Astrocyte (in vitro differentiated cells and primary cell): ENCODE data around the gene SRGAP1. TPM values are rescaled to one million over a fixed set of nuclear protein-coding genes. Genes with fewer than 3 reads are reported as not detected.

Experiments used
- DNase-seq: peaks from one replicate; pipeline ENCODE4 v3.0.0-alpha.2; 2010; ENCODE audit warnings: low read depth
- FAIRE-seq: peaks from 2 replicates; lab custom pipeline; 2011; peaks lifted over from hg19 to GRCh38; lab: Jason Lieb, UNC
- H2AFZ ChIP-seq: 2 replicates; pipeline ENCODE4 v1.6.0; 2012; ENCODE audit warnings: low read depth, low read length, inconsistent platforms
- H3K27ac ChIP-seq: 2 replicates; pipeline ENCODE4 v1.5.1; 2011; ENCODE audit warnings: low read depth, low read length, inconsistent platforms
- H3K27me3 ChIP-seq: 2 replicates; pipeline ENCODE4 v1.6.0; 2011; ENCODE audit warnings: low read length, inconsistent platforms; ENCODE audit not compliant: insufficient read depth
- H3K36me3 ChIP-seq: 2 replicates; pipeline ENCODE4 v1.5.1; 2011; ENCODE audit warnings: low read length, inconsistent platforms; ENCODE audit not compliant: insufficient read depth
- H3K4me1 ChIP-seq: 2 replicates; pipeline ENCODE4 v1.5.1; 2011; ENCODE audit warnings: low read length, inconsistent platforms; ENCODE audit not compliant: insufficient read depth
- H3K4me2 ChIP-seq: 2 replicates; pipeline ENCODE4 v1.6.0; 2012; ENCODE audit warnings: low read length, inconsistent platforms
- H3K4me3 ChIP-seq: 2 replicates; pipeline ENCODE4 v1.5.1; 2011; ENCODE audit warnings: low read depth, mild to moderate bottlenecking, low read length, inconsistent platforms; ENCODE audit not compliant: insufficient read depth
- H3K79me2 ChIP-seq: 2 replicates; pipeline ENCODE4 v1.6.0; 2012; ENCODE audit warnings: mild to moderate bottlenecking, low read length, inconsistent platforms; ENCODE audit not compliant: insufficient read depth
- H3K9ac ChIP-seq: 2 replicates; pipeline ENCODE4 v1.6.0; 2012; ENCODE audit warnings: mild to moderate bottlenecking, low read length, inconsistent platforms
- H3K9me3 ChIP-seq: 2 replicates; pipeline ENCODE4 v1.5.1; 2012; ENCODE audit warnings: low read depth, mild to moderate bottlenecking, low read length, inconsistent platforms; ENCODE audit not compliant: insufficient read depth
- H4K20me1 ChIP-seq: 2 replicates; pipeline ENCODE4 v1.6.0; 2012; ENCODE audit warnings: low read length, inconsistent platforms; ENCODE audit not compliant: insufficient read depth
- H3K27ac Mint-ChIP-seq: one replicate; pipeline ENCODE4 v1.8.0; 2021; ENCODE audit warnings: mild to moderate bottlenecking, mixed read lengths; ENCODE audit not compliant: unreplicated experiment
- H3K27me3 Mint-ChIP-seq: one replicate; pipeline ENCODE4 v1.8.0; 2021; ENCODE audit warnings: low read depth, mixed read lengths; ENCODE audit not compliant: unreplicated experiment
- H3K36me3 Mint-ChIP-seq: one replicate; pipeline ENCODE4 v1.8.0; 2021; ENCODE audit warnings: low read depth, mixed read lengths; ENCODE audit not compliant: unreplicated experiment
- H3K4me1 Mint-ChIP-seq: one replicate; pipeline ENCODE4 v1.8.0; 2021; ENCODE audit warnings: low read depth, mixed read lengths; ENCODE audit not compliant: unreplicated experiment
- H3K4me3 Mint-ChIP-seq: one replicate; pipeline ENCODE4 v1.8.0; 2021; ENCODE audit warnings: mild to moderate bottlenecking, moderate library complexity, mixed read lengths; ENCODE audit not compliant: unreplicated experiment
- H3K9me3 Mint-ChIP-seq: one replicate; pipeline ENCODE4 v1.8.0; 2021; ENCODE audit warnings: mild to moderate bottlenecking, mixed read lengths; ENCODE audit not compliant: unreplicated experiment
- EZH2 ChIP-seq: IDR thresholded peaks from 2 replicates; pipeline ENCODE4 v1.6.1; 2012; ENCODE audit warnings: mild to moderate bottlenecking, low read length, inconsistent platforms; ENCODE audit not compliant: insufficient read depth
- total RNA-seq: library from RNA; stranded (reverse); gene quantifications from 2 replicates; pipeline ENCODE4 v1.2.1, GENCODE V29; 2021
- TF ChIP-seq, protein P1 (sequence below): IDR thresholded peaks from 2 replicates; pipeline ENCODE4 v1.5.1; 2011; ENCODE audit warnings: low read depth, mild to moderate bottlenecking, inconsistent platforms, low read length, moderate library complexity; ENCODE audit not compliant: insufficient read depth

Gene SRGAP1
- total RNA-seq, 1 donor from 2014 or later: 15.2 TPM

GRCh38 chr12:63941166-63941800 is 96.8 kb downstream of the SRGAP1 start:
- no peak overlapping the region for H2AFZ ChIP-seq
- Mint-ChIP-seq H3K4me1 (peaks cover 26% of the 10 kb centered on the region), H3K4me3 (no peak overlapping the region), H3K27ac (no peak overlapping the region), H3K36me3 (peaks cover 2% of the 10 kb centered on the region), H3K9me3 (no peaks in the 10 kb centered on the region), H3K27me3 (no peaks in the 10 kb centered on the region)
- peaks cover 36% of the 10 kb centered on the region for H3K79me2 ChIP-seq
- no peaks in the 10 kb centered on the region for H3K36me3 ChIP-seq
- FAIRE-seq: no peak
- H3K9ac ChIP-seq: no peak overlapping the region
- no peak overlapping the region for H3K27ac ChIP-seq
- no peaks in the 10 kb centered on the region for H3K4me1 ChIP-seq
- no peak overlapping the region for H3K4me2 ChIP-seq
- TF ChIP-seq, protein P1, sequence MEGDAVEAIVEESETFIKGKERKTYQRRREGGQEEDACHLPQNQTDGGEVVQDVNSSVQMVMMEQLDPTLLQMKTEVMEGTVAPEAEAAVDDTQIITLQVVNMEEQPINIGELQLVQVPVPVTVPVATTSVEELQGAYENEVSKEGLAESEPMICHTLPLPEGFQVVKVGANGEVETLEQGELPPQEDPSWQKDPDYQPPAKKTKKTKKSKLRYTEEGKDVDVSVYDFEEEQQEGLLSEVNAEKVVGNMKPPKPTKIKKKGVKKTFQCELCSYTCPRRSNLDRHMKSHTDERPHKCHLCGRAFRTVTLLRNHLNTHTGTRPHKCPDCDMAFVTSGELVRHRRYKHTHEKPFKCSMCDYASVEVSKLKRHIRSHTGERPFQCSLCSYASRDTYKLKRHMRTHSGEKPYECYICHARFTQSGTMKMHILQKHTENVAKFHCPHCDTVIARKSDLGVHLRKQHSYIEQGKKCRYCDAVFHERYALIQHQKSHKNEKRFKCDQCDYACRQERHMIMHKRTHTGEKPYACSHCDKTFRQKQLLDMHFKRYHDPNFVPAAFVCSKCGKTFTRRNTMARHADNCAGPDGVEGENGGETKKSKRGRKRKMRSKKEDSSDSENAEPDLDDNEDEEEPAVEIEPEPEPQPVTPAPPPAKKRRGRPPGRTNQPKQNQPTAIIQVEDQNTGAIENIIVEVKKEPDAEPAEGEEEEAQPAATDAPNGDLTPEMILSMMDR: no peak
- no peak for TF ChIP-seq EZH2
- H3K9me3 ChIP-seq: no peaks in the 10 kb centered on the region
- peaks cover 16% of the 10 kb centered on the region for H4K20me1 ChIP-seq
- no peak for DNase-seq
- H3K4me3 ChIP-seq: no peak overlapping the region
- no peaks in the 10 kb centered on the region for H3K27me3 ChIP-seq

- TF ChIP-seq, protein P1: no peak
- TF ChIP-seq EZH2: no peak
- H3K4me3 ChIP-seq: no peak overlapping the region
- H3K4me2 ChIP-seq: no peak overlapping the region
- Mint-ChIP-seq H3K4me3 (no peak overlapping the region), H3K36me3 (no peaks in the 10 kb centered on the region), H3K27ac (no peak overlapping the region), H3K27me3 (no peaks in the 10 kb centered on the region), H3K9me3 (no peaks in the 10 kb centered on the region), H3K4me1 (peaks cover 27% of the 10 kb centered on the region)
- H3K36me3 ChIP-seq: no peaks in the 10 kb centered on the region
- no peak overlapping the region for H3K27ac ChIP-seq
- H3K79me2 ChIP-seq: peaks cover 33% of the 10 kb centered on the region
- DNase-seq (no peak), FAIRE-seq (no peak)
- peaks cover 16% of the 10 kb centered on the region for H4K20me1 ChIP-seq
- no peaks in the 10 kb centered on the region for H3K9me3 ChIP-seq
- H3K9ac ChIP-seq: no peak overlapping the region
- H2AFZ ChIP-seq: no peak overlapping the region
- H3K4me1 ChIP-seq: no peaks in the 10 kb centered on the region
- no peaks in the 10 kb centered on the region for H3K27me3 ChIP-seq
These were observed 97.4 kb downstream of the SRGAP1 start for GRCh38 chr12:63941879-63942278.
